Aorta (tissue), 5 donors: ENCODE measurements around the gene C19orf73. TPM values are rescaled to one million over a fixed set of nuclear protein-coding genes. Genes with fewer than 3 reads are reported as not detected.

Experiments
- ATAC-seq: fragments of 200-7000 bp; cut with Tn5 transposase; one replicate; pipeline ENCODE4 v1.9.1; 2022; ENCODE audit warnings: moderate library complexity; ENCODE audit not compliant: low FRiP score
- DNase-seq, 2 donors: peaks; one replicate each; pipeline ENCODE4 v3.0.0-alpha.2; 2020
- H3K27ac ChIP-seq, 2 donors: one replicate each; pipeline ENCODE4 v1.5.1; 2013; ENCODE audit warnings: low read length in 2 of 2, mild to moderate bottlenecking in 2 of 2, moderate library complexity in 2 of 2, control low read depth in 1 of 2, inconsistent platforms in 1 of 2, low read depth in 1 of 2
- H3K27me3 ChIP-seq, 2 donors: one replicate each; pipeline ENCODE4 v1.6.1; 2013; ENCODE audit warnings: control low read depth in 1 of 2, low read length in 1 of 2, mild to moderate bottlenecking in 1 of 2, moderate library complexity in 1 of 2; ENCODE audit not compliant: insufficient read depth in 2 of 2, control insufficient read depth in 1 of 2
- H3K36me3 ChIP-seq, 2 donors: one replicate each; pipeline ENCODE4 v1.6.1; 2013; ENCODE audit warnings: control low read depth in 1 of 2, low read length in 1 of 2, mild to moderate bottlenecking in 1 of 2; ENCODE audit not compliant: insufficient read depth in 2 of 2, control insufficient read depth in 1 of 2
- H3K4me1 ChIP-seq, 2 donors: one replicate each; pipeline ENCODE4 v1.6.1; 2013; ENCODE audit warnings: low read length in 2 of 2, control low read depth in 1 of 2, mild to moderate bottlenecking in 1 of 2, moderate library complexity in 1 of 2; ENCODE audit not compliant: insufficient read depth in 2 of 2, control insufficient read depth in 1 of 2
- H3K4me3 ChIP-seq, 2 donors: one replicate each; pipeline ENCODE4 v1.5.1; 2013; ENCODE audit warnings: low read length in 2 of 2, control low read depth in 1 of 2, mild to moderate bottlenecking in 1 of 2
- H3K9me3 ChIP-seq: one replicate; pipeline ENCODE4 v1.6.1; 2013; ENCODE audit warnings: mild to moderate bottlenecking, low read length; ENCODE audit not compliant: control insufficient read depth
- WGBS, 2 donors: extraction: QIAGEN DNeasy Blood & Tissue Kit; methylation state at CpG; one replicate each; pipeline ENCODE4 v1.1.7; 2013; 5-methylcytosine and 5-hydroxymethylcytosine counted together
- intact Hi-C, 2 donors: fragments of 100-400 bp; cut with DNase I; formaldehyde crosslinking; loops; one replicate each; pipeline versions ENCODE4 v1.14.2 to v1.15.0; 2022
- polyA plus RNA-seq, 2 donors: library from polyadenylated mRNA; stranded (reverse); fragments of 200-250 nt; gene quantifications; one replicate each; pipeline ENCODE4 v1.2.3, GENCODE V29; 2013
- total RNA-seq, 2 donors: library from RNA; stranded (reverse); fragmentation: NEBNext Ultra II Directional; extraction: Animal tissue kit (Norgen Biotek cat#: 25700); gene quantifications; one replicate each; pipeline ENCODE4 v1.2.1, GENCODE V29; 2021
- donor health status: healthy with polysubstance abuse.
- donor health status: Bipolar disorder and iron deficiency.
- donor health status: DM: no; HTN: no; CAD: no.
- donor health status: DM: no; HTN: no; CAD: no.
- donor health status: DM: yes; HTN: yes; CAD: no.

The C19orf73 gene
- total and polyA plus RNA-seq, 4 donors, result 0.49 to 5.4 (median 0.86) TPM

GRCh38 chr19:49103331-49104085 is 15.4 kb downstream of the C19orf73 start:
- 79 to 81% methylated on average over 29 to 33 of the region's 33 CpGs for WGBS, 2 donors
- H3K4me1 ChIP-seq, result no peaks in the 10 kb centered on the region
- H3K36me3 ChIP-seq, result peaks cover 0 to 10% of the 10 kb centered on the region in 2 donors
- DNase-seq (no peak), ATAC-seq (no peak)
- no peaks in the 10 kb centered on the region for H3K9me3 ChIP-seq
- no peak overlapping the region for H3K4me3 ChIP-seq
- intact Hi-C loops, result loop anchor here in 1 of 2 donors (5.0 kb wide), 1 partner anchor 99 kb away; no protein-coding TSS in a partner anchor
- H3K27me3 ChIP-seq, result no peaks in the 10 kb centered on the region
- H3K27ac ChIP-seq, result no peak overlapping the region

GRCh38 chr19:49102303-49102702 is 16.6 kb downstream of the C19orf73 start:
- DNase-seq (no peak), ATAC-seq (no peak)
- no peaks in the 10 kb centered on the region for H3K9me3 ChIP-seq
- no peak overlapping the region for H3K4me3 ChIP-seq
- intact Hi-C loops, result loop anchor here in 1 of 2 donors (5.0 kb wide), 1 partner anchor 100 kb away; no protein-coding TSS in a partner anchor
- no peak overlapping the region for H3K27ac ChIP-seq
- no peaks in the 10 kb centered on the region for H3K27me3 ChIP-seq
- H3K36me3 ChIP-seq, result peaks cover 0 to 9% of the 10 kb centered on the region in 2 donors
- 81 to 92% methylated on average over 12 of the region's 12 CpGs for WGBS, 2 donors
- no peaks in the 10 kb centered on the region for H3K4me1 ChIP-seq

- WGBS, 2 donors, result 84 to 90% methylated on average over 12 of the region's 12 CpGs
- Histone ChIP-seq H3K27me3 (no peaks in the 10 kb centered on the region), H3K9me3 (no peaks in the 10 kb centered on the region), H3K4me1 (no peaks in the 10 kb centered on the region), H3K4me3 (no peak overlapping the region), H3K27ac (no peak overlapping the region), H3K36me3 (peaks cover 0 to 9% of the 10 kb centered on the region in 2 donors)
- intact Hi-C loops, result loop anchor here in 1 of 2 donors (5.0 kb wide), 1 partner anchor 101 kb away; no protein-coding TSS in a partner anchor
- DNase-seq (no peak), ATAC-seq (no peak)
Observed at GRCh38 chr19:49101160-49101559, 17.8 kb downstream of the C19orf73 start.

GRCh38 chr19:49098795-49099194 is 20.1 kb downstream of the C19orf73 start:
- 69 to 74% methylated on average over 4 of the region's 4 CpGs for WGBS, 2 donors
- H3K36me3 ChIP-seq, result peaks cover 0 to 9% of the 10 kb centered on the region in 2 donors
- intact Hi-C loops, result loop anchor here (5.0 to 10.0 kb wide), 2 partner anchors 46 to 109 kb away; no protein-coding TSS in a partner anchor
- ATAC-seq, result no peak
- no peak for DNase-seq
- H3K4me1 ChIP-seq, result no peaks in the 10 kb centered on the region
- H3K9me3 ChIP-seq, result no peaks in the 10 kb centered on the region
- H3K27me3 ChIP-seq, result no peaks in the 10 kb centered on the region
- H3K27ac ChIP-seq, result no peak overlapping the region
- no peak overlapping the region for H3K4me3 ChIP-seq

GRCh38 chr19:49097453-49098288 is 21.3 kb downstream of the C19orf73 start:
- ATAC-seq (peak; percentile 84), DNase-seq (peak in 1 of 2 donors; percentile 74)
- 39 to 42% methylated on average over 8 of the region's 8 CpGs for WGBS, 2 donors

GRCh38 chr19:49094505-49095482 is 24.1 kb downstream of the C19orf73 start:
- no peaks in the 10 kb centered on the region for H3K27me3 ChIP-seq
- no peak for DNase-seq
- peaks cover 7 to 11% of the 10 kb centered on the region in 2 donors for H3K36me3 ChIP-seq
- H3K9me3 ChIP-seq, result no peaks in the 10 kb centered on the region
- ATAC-seq, result no peak
- no peaks in the 10 kb centered on the region for H3K4me1 ChIP-seq
- H3K27ac ChIP-seq, result no peak overlapping the region
- H3K4me3 ChIP-seq, result no peak overlapping the region
- 71 to 72% methylated on average over 23 of the region's 23 CpGs for WGBS, 2 donors
- intact Hi-C loops, result loop anchor here (5.0 to 10.0 kb wide), 3 partner anchors 50 to 113 kb away; no protein-coding TSS in a partner anchor

More at GRCh38 chr19:49097453-49098288, 21.3 kb downstream of the C19orf73 start:
- intact Hi-C loops, result loop anchor here (5.0 to 10.0 kb wide), 2 partner anchors 47 to 110 kb away; no protein-coding TSS in a partner anchor
- Histone ChIP-seq H3K27me3 (no peaks in the 10 kb centered on the region), H3K4me3 (no peak overlapping the region), H3K27ac (no peak overlapping the region), H3K36me3 (peaks cover 0 to 9% of the 10 kb centered on the region in 2 donors), H3K4me1 (no peaks in the 10 kb centered on the region), H3K9me3 (no peaks in the 10 kb centered on the region)

- H3K9me3 ChIP-seq, result no peaks in the 10 kb centered on the region
- H3K27me3 ChIP-seq, result no peaks in the 10 kb centered on the region
- H3K27ac ChIP-seq, result no peak overlapping the region
- no peaks in the 10 kb centered on the region for H3K4me1 ChIP-seq
- no peak for DNase-seq
- H3K36me3 ChIP-seq, result peaks cover 7 to 8% of the 10 kb centered on the region in 2 donors
- intact Hi-C loops, result loop anchor here in 1 of 2 donors (5.0 to 10.0 kb wide), 2 partner anchors 52 to 105 kb away; no protein-coding TSS in a partner anchor
- no peak for ATAC-seq
- 88% methylated on average over 6 of the region's 6 CpGs for WGBS, 2 donors
- H3K4me3 ChIP-seq, result no peak overlapping the region
Observed at GRCh38 chr19:49092686-49093085, 26.3 kb downstream of the C19orf73 start.
